HG03175 (cell line): ENCODE measurements around the gene ANKK1.

ENCODE experiments used
- ATAC-seq: cut with Tn5 transposase; IDR thresholded peaks from one replicate; pipeline ENCODE4 v1.9.1; 2021; ENCODE audit warnings: mild to moderate bottlenecking, moderate library complexity; ENCODE audit not compliant: unreplicated experiment

Gene ANKK1

GRCh38 chr11:113449743-113450142 is 62.2 kb downstream of the ANKK1 start:
- no peak for ATAC-seq
